Measurements from ENCODE around the gene LRRC23. TPM values are rescaled to one million over a fixed set of nuclear protein-coding genes. Genes with fewer than 3 reads are reported as not detected.
A peak's percentile ranks its signal among the peaks of the same experiment; 100 is the strongest.

Gene LRRC23
- total and polyA plus RNA-seq, 2 of the 13 experiments (the other 11 are each of a cell fraction or from before 2014, with no cell fraction given), result 6.0 to 7.8 TPM

- peak; percentile 77 for TF ChIP-seq HNRNPLL (IDR thresholded peaks at IDR 0.05; ENCODE audit: low read depth, low read length, poor library complexity, severe bottlenecking)
- peak; percentile 50 for TF ChIP-seq ERF (CRISPR knock-in tag; IDR thresholded peaks at IDR 0.05)
- TF ChIP-seq, protein P1, sequence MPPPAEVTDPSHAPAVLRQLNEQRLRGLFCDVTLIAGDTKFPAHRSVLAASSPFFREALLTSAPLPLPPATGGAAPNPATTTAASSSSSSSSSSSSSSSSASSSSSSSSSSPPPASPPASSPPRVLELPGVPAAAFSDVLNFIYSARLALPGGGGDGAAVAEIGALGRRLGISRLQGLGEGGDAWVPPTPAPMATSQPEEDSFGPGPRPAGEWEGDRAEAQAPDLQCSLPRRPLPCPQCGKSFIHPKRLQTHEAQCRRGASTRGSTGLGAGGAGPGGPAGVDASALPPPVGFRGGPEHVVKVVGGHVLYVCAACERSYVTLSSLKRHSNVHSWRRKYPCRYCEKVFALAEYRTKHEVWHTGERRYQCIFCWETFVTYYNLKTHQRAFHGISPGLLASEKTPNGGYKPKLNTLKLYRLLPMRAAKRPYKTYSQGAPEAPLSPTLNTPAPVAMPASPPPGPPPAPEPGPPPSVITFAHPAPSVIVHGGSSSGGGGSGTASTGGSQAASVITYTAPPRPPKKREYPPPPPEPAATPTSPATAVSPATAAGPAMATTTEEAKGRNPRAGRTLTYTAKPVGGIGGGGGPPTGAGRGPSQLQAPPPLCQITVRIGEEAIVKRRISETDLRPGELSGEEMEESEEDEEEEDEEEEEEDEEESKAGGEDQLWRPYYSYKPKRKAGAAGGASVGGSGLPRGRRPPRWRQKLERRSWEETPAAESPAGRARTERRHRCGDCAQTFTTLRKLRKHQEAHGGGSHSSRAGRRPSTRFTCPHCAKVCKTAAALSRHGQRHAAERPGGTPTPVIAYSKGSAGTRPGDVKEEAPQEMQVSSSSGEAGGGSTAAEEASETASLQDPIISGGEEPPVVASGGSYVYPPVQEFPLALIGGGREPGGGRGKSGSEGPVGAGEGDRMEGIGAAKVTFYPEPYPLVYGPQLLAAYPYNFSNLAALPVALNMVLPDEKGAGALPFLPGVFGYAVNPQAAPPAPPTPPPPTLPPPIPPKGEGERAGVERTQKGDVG (CRISPR knock-in tag; IDR thresholded peaks at IDR 0.05; ENCODE audit: borderline replicate concordance), result no peak
- no peak for TF ChIP-seq CC2D1A (CRISPR knock-in tag; IDR thresholded peaks at IDR 0.05)
- 0 out of 2 replicates have a peak, but pooled peaks have one; percentile 22 for TF ChIP-seq FOXK1 (CRISPR knock-in tag; IDR thresholded peaks at IDR 0.05; ENCODE audit: borderline replicate concordance, low read depth)
- TF ChIP-seq, protein P2, sequence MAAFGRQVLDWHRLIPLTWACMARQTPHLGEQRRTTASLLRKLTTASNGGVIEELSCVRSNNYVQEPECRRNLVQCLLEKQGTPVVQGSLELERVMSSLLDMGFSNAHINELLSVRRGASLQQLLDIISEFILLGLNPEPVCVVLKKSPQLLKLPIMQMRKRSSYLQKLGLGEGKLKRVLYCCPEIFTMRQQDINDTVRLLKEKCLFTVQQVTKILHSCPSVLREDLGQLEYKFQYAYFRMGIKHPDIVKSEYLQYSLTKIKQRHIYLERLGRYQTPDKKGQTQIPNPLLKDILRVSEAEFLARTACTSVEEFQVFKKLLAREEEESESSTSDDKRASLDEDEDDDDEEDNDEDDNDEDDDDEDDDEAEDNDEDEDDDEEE (CRISPR knock-in tag; IDR thresholded peaks at IDR 0.05), result no peak
- no peak for TF ChIP-seq CBX5 (CRISPR knock-in tag; IDR thresholded peaks at IDR 0.05; ENCODE audit: borderline replicate concordance)
- TF ChIP-seq AKAP8 (CRISPR knock-in tag; IDR thresholded peaks at IDR 0.05), result no peak; the same call in 1 of the 2 replicates
- TF ChIP-seq ZKSCAN1 (IDR thresholded peaks at IDR 0.05; ENCODE audit: low read length), result no peak
- peak; percentile 65; the same call in 1 of the 2 replicates for TF ChIP-seq PCBP1 (IDR thresholded peaks at IDR 0.05; ENCODE audit: borderline replicate concordance, low read depth, low read length)
- no peak for TF ChIP-seq ZNF770 (CRISPR knock-in tag; IDR thresholded peaks at IDR 0.05)
- no peak for TF ChIP-seq ZNF713 (CRISPR knock-in tag; IDR thresholded peaks at IDR 0.05)
- TF ChIP-seq ZNF788 (CRISPR knock-in tag; IDR thresholded peaks at IDR 0.05; ENCODE audit: borderline replicate concordance), result peak; percentile 26; the same call in 1 of the 2 replicates
- TF ChIP-seq, protein P3, sequence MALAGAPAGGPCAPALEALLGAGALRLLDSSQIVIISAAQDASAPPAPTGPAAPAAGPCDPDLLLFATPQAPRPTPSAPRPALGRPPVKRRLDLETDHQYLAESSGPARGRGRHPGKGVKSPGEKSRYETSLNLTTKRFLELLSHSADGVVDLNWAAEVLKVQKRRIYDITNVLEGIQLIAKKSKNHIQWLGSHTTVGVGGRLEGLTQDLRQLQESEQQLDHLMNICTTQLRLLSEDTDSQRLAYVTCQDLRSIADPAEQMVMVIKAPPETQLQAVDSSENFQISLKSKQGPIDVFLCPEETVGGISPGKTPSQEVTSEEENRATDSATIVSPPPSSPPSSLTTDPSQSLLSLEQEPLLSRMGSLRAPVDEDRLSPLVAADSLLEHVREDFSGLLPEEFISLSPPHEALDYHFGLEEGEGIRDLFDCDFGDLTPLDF (CRISPR knock-in tag; IDR thresholded peaks at IDR 0.05), result no peak
- no peak for TF ChIP-seq ZNF609 (CRISPR knock-in tag; IDR thresholded peaks at IDR 0.05; ENCODE audit: borderline replicate concordance)
Observed at GRCh38 chr12:6873094-6874014, 31.3 kb upstream of the LRRC23 start, which contains the start of gene SPSB2 (continued).
